Measurements from ENCODE around the gene ZCCHC24.

Gene ZCCHC24

DNA sequence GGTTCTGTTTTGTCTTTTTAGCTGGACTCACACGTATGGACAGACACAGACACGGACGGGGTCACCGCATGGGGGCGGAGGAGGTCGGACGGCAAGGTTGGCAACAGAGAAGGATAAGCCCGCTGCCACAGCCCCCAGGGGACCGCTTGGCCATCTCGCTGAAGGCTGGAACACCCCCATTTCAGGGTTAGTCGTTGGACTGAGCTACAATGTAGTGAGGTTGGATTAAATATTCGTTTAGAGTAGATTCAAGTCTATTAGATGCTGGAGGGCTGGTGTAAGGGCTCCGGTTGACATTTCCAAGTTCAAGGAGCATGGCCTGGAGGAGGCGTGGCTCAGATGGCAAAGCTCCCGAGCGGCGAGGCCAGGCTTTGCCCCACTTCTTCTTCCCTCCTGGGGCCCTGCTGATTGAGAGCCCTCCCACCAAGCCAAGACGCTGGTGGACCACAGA is 62.9 kb downstream of the ZCCHC24 start:
- no peak for DNase-seq (ENCODE audit: low read depth)

- no peak for DNase-seq (ENCODE audit: low read depth)
Observed at GRCh38 chr10:79381804-79382221, 63.6 kb downstream of the ZCCHC24 start.

DNA sequence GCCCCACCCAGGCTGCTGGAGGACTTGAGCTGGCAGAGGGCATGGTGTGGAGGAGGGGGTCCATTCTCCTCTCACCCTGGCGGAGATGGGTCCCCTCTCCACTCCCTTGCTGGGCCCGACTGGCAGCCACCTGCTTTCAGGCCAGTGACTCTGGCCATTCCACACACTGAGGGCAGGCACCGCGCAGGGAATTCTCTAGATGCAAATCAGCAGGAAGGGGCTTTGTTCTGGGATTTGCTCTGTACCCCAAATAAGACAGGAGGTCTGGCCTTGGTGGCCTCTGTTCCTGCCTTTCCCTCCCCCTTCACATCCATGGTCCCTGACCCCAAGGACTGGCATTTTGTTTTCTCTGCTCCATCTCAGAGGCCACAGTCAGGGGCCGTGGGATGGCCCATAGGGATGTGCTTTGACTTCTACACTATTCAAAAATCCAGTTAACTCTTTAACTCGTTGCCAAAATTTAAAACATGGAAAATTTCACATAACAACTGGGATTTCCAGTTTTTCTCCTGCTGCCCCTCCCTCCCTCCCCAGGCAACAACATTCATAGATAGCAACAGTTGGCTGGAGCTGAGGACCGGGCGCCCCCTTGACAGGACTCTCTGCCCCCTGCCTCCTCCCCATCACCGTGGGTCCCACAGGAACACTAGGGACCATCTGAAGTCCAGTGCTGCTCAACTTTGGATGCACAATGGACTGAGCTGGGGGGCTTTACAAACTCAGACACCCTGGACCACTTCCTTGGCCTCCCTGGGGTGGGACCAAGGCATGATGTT is 64.3 kb downstream of the ZCCHC24 start:
- no peak for DNase-seq (ENCODE audit: low read depth)

DNA sequence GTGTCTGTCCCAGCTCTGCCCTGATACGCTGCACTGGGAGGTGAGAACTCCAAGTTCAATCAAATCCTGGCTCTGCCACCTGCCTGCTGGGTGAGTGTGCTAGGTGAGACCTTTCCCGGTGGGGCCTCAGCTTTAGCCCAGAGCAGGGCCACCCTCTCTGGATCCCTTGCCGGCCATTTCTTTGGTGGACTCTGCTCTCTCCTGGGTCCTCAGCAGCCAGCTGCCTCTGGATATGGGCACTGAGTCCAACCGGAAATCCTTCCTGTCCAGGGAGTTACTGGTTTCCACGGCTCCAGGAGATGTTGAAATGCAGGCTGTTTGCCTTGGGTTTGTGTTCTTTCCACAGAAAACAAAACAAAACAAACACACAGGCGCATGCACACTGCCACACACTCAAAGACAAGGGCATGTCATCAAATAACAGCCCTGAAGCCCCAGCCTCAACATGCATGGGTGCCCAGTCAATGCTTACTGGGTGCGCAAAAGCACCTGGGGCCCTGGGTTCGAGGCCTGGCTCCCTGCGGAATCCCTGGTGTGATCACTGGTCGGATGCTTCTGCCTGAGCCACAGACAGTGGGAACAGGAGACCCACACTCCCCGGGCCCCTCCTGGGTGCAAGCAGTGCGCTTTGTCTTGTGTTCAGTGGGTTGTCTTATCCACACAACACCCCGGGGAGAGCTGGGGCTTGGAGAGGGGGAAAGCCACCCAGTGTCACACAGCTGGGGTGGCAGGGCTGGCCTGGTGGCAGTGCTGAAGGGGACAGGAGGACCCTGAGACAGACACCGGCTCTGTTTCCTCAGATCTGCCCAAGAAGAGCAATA is 65.1 kb downstream of the ZCCHC24 start:
- DNase-seq (ENCODE audit: low read depth): no peak

GRCh38 chr10:79379512-79380124 is 65.8 kb downstream of the ZCCHC24 start:
- no peak for DNase-seq (ENCODE audit: low read depth)

DNA sequence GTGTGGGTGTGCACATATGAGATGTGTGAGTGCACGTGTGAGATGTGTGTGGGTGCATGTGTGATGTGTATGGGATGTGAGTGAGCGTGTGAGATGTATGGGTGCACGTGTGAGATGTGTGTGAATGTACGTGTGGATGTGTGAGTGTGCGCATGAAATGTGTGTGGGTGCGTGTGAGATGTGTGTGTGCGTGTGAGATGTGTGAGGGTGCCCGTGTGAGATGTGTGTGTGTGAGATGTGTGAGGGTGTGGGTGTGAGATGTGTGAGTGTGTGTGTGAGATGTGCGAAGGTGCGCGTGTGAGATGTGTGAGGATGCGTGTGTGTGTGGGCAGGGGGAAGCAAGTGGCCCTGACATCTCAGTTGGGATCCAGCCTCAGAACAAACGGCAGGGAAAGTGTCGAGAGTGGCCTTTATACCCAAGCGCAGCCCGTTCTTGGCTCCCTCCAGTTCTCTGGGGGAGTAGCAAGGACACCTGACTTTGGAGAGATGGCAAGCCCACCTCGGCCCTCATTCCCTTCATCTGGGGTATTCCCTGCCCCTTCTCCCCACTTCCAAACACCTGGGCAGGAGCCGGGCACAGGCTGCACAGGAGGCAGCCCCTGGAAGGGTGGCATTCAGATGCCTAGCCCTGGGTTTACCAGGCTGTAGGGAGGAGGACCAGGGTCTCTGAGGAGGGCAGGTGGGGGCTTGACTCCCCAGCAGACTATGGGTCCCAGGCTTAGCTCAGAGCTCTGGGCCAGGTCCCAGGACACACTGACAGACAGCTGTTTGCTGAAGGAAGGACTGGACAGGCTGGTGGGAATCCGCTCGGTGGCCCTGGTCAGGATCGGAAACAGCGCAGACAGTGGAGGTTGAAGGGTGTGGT is 66.5 kb downstream of the ZCCHC24 start:
- DNase-seq (ENCODE audit: low read depth): no peak

- DNase-seq (ENCODE audit: low read depth): no peak
Observed at GRCh38 chr10:79378383-79378646, 67.1 kb downstream of the ZCCHC24 start.

DNA sequence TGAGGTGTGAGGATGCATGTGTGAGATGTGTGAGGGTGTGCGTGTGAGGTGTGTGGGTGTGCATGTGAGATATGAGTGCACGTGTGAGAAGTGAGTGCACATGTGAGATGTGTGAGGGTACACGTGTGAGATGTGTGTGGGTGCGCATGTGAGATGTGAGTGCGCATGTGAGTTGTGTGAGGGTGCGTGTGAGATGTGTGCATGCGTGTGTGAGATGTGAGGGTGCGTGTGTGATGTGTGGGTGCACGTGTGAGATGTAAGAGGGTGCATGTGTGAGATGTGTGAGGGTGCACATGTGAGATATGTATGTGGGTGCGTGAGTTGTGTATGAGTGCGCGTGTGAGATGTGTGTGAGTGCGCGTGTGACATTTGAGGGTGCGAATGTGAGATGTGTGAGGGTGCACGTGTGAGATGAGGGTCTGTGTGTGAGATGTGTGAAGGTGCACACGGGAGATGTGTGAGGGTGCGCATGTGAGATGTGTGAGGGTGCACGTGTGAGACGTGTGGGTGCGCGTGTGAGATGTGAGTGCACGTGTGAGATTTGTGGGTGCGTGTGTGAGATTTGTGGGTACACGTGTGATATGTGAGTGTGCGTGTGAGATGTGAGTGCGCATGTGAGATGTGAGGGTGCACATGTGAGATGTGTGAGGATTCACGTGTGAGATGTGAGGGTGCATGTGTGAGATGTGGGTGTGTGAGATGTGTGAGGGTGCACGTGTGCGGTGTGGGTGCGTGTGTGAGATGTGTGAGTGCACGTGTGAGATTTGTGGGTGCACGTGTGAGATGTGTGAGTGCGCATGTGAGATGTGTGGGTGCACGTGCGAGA is 67.7 kb downstream of the ZCCHC24 start:
- DNase-seq (ENCODE audit: low read depth): no peak

GRCh38 chr10:79376751-79377556 is 68.5 kb downstream of the ZCCHC24 start:
- no peak for DNase-seq (ENCODE audit: low read depth)

DNA sequence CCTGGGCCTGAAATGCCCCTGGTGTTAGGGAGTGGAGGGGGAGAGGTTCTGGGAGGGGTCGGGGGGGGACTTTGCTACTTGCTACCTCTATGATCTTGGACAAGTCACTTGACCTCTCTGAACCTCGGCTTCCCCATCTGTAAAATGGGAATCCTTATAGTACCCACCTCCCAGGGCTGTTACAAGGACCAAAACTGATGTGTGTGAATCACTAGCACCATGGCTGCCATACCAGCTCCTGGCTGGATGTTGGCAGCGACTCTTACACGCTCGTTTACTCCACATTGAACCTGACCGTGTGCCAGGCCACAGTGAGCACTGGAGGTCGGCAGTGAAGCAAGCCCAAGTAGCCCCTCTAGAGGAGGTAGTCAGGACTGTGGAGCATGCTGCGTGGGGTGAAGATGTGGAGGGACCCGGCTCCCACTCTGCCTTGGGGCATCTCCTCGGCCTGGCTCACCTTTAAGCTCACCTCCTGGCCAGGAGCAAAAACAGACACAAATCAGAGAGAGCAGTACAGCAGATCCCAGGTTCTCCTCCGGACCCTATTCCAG is 69.3 kb downstream of the ZCCHC24 start:
- no peak for DNase-seq (ENCODE audit: low read depth)

- DNase-seq (ENCODE audit: low read depth): no peak
Observed at GRCh38 chr10:79375321-79376077, 69.9 kb downstream of the ZCCHC24 start.

GRCh38 chr10:79374312-79375191 is 70.9 kb downstream of the ZCCHC24 start:
- peak; percentile 63 for DNase-seq (ENCODE audit: low read depth)

DNA sequence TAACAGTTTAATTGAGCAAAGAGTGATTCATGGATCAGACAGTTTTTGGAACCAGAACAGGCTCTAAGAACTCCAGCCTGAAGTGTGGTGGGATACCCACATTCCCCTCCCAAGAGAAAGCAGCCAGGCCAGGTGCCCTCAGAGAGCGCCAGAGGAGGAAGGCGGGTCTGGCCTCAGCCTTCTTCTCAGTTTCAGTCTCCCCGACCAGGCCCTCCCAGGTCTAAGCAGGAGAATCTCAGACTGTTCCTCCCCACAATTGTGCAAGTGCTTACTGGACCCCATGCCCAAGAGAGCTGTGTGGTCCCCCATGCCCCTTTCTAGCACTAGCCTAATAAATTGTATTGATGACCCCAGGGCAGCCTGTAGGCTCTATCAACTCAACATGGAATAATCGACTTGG is 72.6 kb downstream of the ZCCHC24 start:
- no peak for DNase-seq (ENCODE audit: low read depth)

DNA sequence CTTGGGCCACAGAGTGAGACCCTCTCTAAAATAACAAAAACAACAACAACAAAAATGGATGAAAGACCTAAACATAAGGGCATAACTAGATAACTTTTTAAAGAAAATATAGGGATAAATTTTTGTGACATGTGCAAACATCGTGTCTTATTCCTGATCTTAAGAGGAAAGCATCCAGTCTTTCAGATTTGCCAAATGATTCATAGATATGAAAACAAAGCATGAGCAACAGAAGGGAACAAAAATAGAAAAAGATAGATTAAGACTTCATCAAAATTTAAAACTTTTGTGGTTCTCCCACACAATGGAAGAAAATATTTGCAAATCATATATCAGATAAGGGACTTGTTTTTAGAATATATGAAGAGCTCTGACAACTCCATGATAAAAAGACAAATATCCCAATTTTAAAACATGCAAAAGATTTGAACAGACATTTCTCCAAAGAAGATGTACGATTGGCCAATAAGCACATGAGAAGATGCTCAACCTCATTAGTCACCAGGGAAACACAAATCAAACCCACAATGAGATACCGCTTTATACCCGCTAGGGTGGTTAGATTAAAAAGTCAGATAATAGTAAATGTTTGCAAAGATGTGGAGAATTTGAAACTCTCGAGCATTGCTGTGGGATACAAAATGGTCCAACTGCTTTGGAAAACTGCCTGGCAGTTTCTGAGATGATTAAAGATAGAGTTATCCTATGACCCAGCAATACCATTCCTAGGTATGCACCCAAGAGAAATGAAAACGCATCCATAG is 77.8 kb downstream of the ZCCHC24 start:
- DNase-seq (ENCODE audit: low read depth): no peak

DNA sequence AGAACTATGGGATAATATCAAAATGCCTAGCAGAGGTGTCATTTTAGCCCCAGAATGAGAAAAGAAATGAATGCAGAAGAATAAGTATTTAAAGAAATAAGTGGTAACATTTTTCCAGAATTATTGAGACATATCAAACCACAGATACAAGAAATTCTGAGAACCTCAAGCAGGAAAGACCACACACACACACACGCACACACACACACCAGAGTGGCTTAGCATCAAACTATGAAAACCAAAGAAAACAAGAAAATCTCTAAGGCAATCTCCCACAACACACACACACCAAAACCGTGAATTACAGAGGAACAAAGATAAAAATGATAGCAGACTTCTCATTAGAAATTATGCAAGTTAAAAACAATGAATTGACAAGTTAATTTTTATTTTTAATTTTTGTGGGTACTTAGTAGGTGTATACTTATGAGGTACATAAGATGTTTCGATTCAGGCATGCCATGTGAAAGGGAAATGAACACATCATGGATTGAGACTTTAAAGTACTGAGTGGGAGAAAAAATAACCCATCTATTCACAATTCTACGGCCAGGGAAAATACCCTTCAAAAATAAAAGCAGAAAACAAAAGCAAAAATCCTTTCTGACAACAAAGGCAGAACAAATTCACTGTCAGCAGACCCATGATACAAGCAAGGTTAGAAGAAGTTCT is 83.6 kb downstream of the ZCCHC24 start:
- no peak for DNase-seq (ENCODE audit: low read depth)

DNA sequence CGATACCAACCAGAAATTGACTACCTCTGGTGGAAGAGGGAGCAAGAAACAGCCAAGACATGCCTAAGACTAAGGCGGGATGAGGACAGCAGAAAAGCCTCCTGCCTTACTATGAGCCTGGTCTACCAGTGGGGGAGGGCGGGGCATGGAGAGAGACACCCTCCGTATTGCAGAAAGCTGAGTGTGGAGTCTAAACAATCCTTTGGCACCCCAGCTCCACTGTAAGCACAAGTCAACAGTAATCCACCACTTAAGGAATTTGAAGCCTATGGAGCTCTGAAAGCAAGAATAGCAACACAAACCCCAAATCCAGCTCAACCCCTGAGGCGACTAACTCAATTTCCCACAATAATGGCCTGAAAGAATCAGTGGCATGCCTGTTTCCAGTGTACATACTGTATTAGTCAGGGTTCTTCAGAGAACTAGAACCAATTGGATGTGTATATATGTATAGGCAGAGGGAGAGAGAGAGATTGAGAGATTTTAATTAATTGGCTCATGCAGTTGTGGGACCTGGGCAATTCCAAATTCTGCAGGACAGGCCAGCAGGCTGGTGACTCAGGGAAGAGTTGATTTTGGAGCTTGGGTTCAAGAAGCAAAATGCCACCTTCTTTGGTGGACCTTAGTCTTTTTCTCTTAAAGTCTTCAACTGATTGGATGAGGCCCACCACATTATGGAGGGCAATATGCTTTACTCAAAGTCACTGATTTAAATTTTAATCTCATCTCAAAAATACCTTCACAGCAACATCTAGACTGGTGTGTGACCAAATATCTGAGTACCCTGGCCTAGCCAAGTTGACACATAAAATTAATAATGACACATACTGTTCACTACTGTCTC is 84.7 kb downstream of the ZCCHC24 start:
- DNase-seq (ENCODE audit: low read depth): no peak
